Skeletal muscle tissue (tissue), 4 donors: Measurements from ENCODE around the gene GPR137B. TPM values are rescaled to one million over a fixed set of nuclear protein-coding genes. Genes with fewer than 3 reads are reported as not detected.

Experiments used
- H3K27ac ChIP-seq: one replicate; pipeline ENCODE4 v1.7.0; 2013; ENCODE audit warnings: mild to moderate bottlenecking, low read depth, low read length, inconsistent platforms
- H3K27me3 ChIP-seq, 3 donors: one replicate each; pipeline ENCODE4 v1.7.0; 2013; ENCODE audit warnings: low read length in 3 of 3; ENCODE audit not compliant: control insufficient read depth in 3 of 3, insufficient read depth in 3 of 3
- H3K36me3 ChIP-seq, 3 donors: one replicate each; pipeline ENCODE4 v1.7.0; 2013; ENCODE audit warnings: low read length in 3 of 3; ENCODE audit not compliant: control insufficient read depth in 3 of 3, insufficient read depth in 3 of 3
- H3K4me1 ChIP-seq, 3 donors: one replicate each; pipeline ENCODE4 v1.7.0; 2013; ENCODE audit warnings: low read length in 3 of 3, mild to moderate bottlenecking in 3 of 3; ENCODE audit not compliant: control insufficient read depth in 3 of 3, insufficient read depth in 3 of 3
- H3K4me3 ChIP-seq, 3 donors: one replicate each; pipeline ENCODE4 v1.7.0; 2013; ENCODE audit warnings: low read length in 3 of 3
- H3K9ac ChIP-seq, 3 donors: one replicate each; pipeline ENCODE4 v1.7.0; 2013; ENCODE audit warnings: low read length in 3 of 3, mild to moderate bottlenecking in 3 of 3, moderate library complexity in 2 of 3, low read depth in 1 of 3
- H3K9me3 ChIP-seq, 3 donors: one replicate each; pipeline ENCODE4 v1.7.0; 2013; ENCODE audit warnings: low read length in 3 of 3; ENCODE audit not compliant: control insufficient read depth in 3 of 3
- total RNA-seq: library from RNA; depleted of rRNA; stranded (reverse); fragments of >200 nt; gene quantifications from one replicate; pipeline ENCODE4 v1.2.3, GENCODE V29; 2014
- donor health status: Osteomylitis.

GPR137B gene
- total RNA-seq, 1 donor from 2014 or later: 8.9 TPM

DNA sequence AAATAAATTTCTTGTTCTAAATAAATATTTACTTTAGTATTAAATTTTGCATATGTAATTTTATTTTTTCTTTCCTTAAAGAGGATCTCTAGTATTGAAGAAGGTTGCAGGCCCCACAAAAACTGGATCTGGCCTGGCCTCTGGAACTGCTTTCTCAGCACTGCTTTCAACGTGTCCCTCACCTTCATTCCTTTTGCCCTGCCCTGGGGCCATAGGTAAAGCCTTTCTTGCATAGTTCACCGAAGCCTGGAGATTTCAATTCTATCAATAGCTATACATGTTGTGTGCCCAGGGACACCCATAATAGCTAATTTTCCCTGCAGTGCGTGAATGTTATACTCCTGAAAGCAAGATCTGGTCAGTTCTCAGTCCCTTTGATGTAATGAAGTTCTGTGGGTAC, 12.0 kb upstream of the GPR137B start:
- peaks cover 0 to 3% (median 2%) of the 10 kb centered on the region in 3 donors for H3K27me3 ChIP-seq
- no peak overlapping the region for H3K9ac ChIP-seq
- H3K4me1 ChIP-seq: no peaks in the 10 kb centered on the region
- no peak overlapping the region for H3K27ac ChIP-seq
- H3K4me3 ChIP-seq: no peak overlapping the region
- no peaks in the 10 kb centered on the region for H3K9me3 ChIP-seq
- H3K36me3 ChIP-seq: no peaks in the 10 kb centered on the region

DNA sequence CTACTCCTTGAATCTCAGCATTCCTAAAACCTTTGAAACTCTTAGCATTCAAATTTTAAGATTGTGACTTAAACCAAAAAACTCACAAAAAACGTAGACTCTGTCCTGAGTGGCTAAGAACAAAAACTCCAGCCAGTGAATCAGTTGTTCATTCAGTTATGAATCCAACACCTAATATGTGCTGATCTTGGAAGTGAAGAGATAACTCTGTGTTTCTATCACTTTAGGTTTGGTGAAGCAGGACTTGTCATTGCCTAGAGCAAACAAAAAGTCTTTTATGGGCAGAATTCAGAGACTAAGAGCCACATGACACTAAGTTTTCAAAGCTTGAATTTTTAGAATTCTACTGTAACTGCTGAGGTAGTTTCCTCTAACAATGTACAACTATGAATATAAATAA, 10.4 kb upstream of the GPR137B start:
- Histone ChIP-seq H3K9ac (no peak overlapping the region), H3K4me1 (no peaks in the 10 kb centered on the region), H3K27me3 (peaks cover 5 to 6% (median 5%) of the 10 kb centered on the region in 3 donors), H3K4me3 (no peak overlapping the region), H3K9me3 (no peaks in the 10 kb centered on the region), H3K27ac (no peak overlapping the region), H3K36me3 (no peaks in the 10 kb centered on the region)

DNA sequence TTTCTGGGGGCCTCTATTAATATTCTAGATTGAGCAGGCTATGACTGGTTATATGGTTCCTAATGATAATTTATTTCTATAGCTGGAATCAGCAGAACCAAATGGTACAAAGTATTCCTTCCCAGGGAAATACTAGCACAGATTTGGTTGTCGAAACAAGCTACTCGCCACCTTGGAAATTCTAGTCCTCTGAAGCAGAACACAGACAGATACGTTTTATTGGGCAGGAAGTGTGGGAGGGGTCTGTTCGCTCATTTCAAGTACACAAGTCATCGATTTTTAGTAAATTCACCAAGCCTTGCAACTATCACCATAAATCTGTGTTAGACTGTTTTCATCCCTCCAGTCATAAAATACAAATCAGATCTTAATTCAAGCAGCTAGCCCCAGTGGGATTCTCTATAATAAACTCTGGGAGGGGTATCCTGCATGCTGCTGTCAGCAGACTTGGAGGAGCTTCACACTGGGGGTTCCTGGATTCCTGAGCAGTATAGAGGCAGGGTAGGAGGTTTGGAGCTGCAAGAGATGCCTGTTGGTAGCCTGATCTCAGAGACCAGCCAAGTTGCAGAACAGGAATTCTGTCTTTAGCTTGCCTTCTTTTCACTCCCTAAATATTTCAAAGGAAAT, 9.8 kb upstream of the GPR137B start:
- Histone ChIP-seq H3K4me3 (no peak overlapping the region), H3K36me3 (no peaks in the 10 kb centered on the region), H3K9ac (no peak overlapping the region), H3K27me3 (peaks cover 5 to 6% (median 5%) of the 10 kb centered on the region in 3 donors), H3K9me3 (no peaks in the 10 kb centered on the region), H3K4me1 (no peaks in the 10 kb centered on the region), H3K27ac (no peak overlapping the region)

DNA sequence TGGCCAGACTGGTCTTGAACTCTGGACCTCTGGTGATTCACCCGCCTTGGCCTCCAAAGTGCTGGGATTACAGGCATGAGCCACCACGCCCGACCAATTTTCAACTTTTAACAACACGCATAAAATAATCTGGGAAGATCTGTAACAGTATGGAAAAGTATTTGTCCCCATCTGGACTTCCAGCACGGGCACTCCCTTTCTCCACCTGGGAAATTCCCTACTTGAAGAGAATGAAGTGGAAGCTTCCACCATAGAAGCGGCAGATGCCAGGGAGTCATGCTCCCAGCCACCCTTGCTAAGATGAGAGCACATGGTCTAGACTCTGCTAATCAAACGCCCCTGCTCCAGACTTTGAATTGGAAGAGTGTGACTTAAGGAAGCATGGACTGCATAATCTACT, 9.0 kb upstream of the GPR137B start:
- Histone ChIP-seq H3K9me3 (no peaks in the 10 kb centered on the region), H3K4me1 (no peaks in the 10 kb centered on the region), H3K27me3 (peaks cover 5 to 10% (median 6%) of the 10 kb centered on the region in 3 donors), H3K27ac (no peak overlapping the region), H3K9ac (no peak overlapping the region), H3K4me3 (no peak overlapping the region), H3K36me3 (no peaks in the 10 kb centered on the region)

DNA sequence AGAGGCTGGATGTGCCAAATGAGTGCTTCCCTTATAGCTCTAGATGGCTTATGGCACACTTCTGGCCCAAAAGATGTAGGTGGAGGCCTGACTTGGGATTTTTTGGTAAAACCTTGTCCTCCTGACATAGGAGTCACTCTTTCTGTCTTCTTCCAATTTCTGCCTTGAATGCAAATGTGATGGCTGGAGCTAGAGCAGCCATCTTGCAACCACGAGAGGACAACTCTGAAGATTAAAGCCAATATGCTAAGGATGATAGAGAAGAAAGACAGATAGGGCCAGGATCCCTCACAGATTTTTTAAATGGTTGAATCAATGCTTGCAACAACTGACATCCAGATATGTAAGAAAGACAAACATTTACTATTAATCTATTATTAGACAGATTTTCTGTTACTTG, 8.5 kb upstream of the GPR137B start:
- H3K27me3 ChIP-seq: peaks cover 5 to 10% (median 6%) of the 10 kb centered on the region in 3 donors
- H3K4me1 ChIP-seq: no peaks in the 10 kb centered on the region
- no peak overlapping the region for H3K9ac ChIP-seq
- H3K27ac ChIP-seq: no peak overlapping the region
- no peaks in the 10 kb centered on the region for H3K9me3 ChIP-seq
- H3K4me3 ChIP-seq: no peak overlapping the region
- H3K36me3 ChIP-seq: no peaks in the 10 kb centered on the region

DNA sequence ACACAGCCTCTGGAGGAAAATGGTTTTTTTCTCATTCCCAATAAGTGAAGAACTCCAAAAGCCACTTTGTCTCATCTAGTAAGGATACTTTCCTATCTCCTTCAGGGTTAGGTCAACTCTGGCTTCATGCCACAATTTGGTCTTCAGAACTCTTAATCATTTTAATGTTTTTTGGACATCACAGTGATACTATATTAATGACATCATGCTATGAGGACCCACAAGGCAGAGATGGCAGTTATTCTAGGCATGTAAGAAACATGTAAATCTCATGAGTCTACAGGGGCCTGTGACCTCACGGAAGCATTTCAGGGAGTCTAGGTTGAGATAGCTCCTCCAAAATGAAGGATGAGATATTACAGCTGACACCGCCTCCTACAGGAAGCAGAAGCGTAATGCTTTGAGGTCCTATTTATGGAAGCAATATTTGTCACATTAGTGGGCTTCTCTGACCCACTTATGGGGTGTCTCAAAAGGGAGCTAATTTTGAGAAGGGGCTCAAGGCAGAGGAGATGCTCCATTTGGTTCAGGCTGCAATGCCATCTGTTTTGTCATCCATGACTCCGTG, 5.0 kb upstream of the GPR137B start:
- no peak overlapping the region for H3K4me3 ChIP-seq
- H3K27me3 ChIP-seq: peaks cover 5 to 29% (median 23%) of the 10 kb centered on the region in 3 donors
- H3K36me3 ChIP-seq: no peaks in the 10 kb centered on the region
- no peak overlapping the region for H3K27ac ChIP-seq
- H3K9me3 ChIP-seq: no peaks in the 10 kb centered on the region
- H3K9ac ChIP-seq: no peak overlapping the region
- peaks cover 0 to 6% (median 0%) of the 10 kb centered on the region in 3 donors for H3K4me1 ChIP-seq

DNA sequence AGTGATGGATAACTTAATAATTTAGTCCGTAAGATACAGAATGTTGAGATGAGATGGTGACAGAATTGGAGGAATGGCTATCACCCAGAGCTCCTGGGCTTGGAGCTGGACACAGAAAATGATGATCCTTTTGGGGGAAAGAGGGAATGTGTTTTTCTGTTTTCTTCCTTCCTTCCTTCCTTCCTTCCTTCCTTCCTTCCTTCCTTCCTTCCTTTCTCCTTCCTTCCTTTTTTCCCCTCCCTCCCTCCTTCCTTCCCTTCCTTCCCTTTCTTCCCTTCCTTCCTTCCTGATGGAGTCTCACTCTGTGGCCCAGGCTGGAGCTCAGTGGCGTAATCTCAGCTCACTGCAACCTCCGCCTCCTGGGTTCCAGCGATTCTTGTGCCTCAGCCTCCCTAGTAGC, 2.8 kb upstream of the GPR137B start:
- H3K27ac ChIP-seq: no peak overlapping the region
- peaks cover 8 to 11% (median 9%) of the 10 kb centered on the region in 3 donors for H3K4me1 ChIP-seq
- H3K27me3 ChIP-seq: peaks cover 18 to 44% (median 34%) of the 10 kb centered on the region in 3 donors
- H3K9me3 ChIP-seq: no peaks in the 10 kb centered on the region
- H3K36me3 ChIP-seq: no peaks in the 10 kb centered on the region
- no peak overlapping the region for H3K4me3 ChIP-seq
- H3K9ac ChIP-seq: no peak overlapping the region

DNA sequence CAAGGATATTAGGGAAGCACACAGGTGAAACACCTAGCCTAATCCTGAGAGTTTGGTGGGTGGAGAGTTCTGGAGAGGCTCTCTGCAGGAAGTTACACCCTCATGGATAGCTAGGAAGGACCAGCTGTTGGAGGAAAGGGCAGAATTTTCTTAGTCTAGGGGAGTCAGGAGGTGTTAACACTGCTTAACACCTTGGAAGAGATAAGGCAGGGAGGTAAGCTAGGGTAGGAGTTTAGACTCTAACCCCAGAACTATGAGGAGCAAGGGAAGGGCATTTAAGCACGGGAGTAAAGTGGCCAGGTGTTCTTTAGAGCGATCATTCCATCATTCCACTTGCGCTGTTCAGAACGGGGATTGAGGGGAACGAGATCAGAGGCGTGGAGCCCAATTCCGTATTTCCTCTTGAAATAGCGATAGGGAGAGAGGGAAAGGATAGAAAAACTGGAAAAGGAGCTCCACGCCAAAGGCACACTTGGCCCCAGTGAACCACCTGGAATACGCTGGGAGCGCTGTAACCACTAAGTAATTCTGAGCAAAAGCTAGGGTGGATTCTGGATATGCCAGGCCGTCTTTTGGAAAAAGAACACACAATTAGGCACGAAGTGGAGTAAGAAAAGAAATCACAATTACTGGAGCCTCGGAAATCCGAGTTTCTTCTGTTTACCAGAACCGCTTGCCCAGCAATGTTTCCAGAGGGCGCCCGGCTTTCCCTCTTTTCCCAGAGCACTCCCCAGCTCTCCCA, 1.5 kb upstream of the GPR137B start:
- peak overlapping the region in 1 of 3 donors; percentile 50 for H3K9ac ChIP-seq

DNA sequence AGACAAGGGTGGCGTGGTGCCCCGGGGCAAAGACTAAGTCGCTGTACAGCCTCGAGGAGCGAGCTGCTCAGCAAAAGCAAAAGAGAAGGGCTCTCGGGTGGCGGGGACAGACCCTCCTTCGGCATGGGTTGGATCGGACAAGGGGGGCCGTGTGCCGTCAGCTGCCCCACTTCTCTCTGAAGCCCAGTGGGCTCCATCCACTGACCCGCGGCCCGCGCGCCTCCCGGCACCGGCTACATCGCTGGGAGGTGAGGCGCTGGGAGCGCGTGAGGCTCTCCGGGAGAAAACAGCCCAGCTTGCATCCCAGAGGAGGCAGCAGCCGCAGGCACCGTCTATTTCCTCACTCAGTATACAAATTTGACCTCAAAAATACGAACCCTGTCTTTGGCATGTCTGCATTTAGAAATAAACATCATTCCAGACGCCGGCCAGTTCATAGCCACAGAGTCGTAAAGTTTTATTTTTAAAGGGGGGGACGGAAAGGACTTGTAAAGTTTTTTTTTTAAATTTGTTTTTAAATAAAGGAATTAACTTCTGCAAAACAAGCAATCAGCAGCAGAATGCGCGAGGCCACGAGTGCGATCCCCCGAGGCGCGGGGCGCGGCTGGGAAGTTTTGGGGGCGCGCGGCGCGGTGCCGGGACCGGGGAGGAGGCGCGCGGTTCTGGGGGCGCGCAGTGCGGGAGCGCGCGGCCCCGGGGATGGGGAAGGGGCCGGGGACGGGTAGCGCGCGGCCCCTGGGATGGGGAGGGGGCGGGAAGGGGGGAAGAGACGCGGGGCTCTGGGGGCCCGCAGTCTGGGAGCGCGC, 689 bp upstream of the GPR137B start:
- H3K36me3 ChIP-seq: no peaks in the 10 kb centered on the region
- H3K4me1 ChIP-seq: peaks cover 8 to 11% (median 9%) of the 10 kb centered on the region in 3 donors
- no peak overlapping the region for H3K27ac ChIP-seq
- H3K9ac ChIP-seq: peak overlapping the region in 1 of 3 donors; percentile 50
- H3K27me3 ChIP-seq: peaks cover 18 to 46% (median 31%) of the 10 kb centered on the region in 3 donors
- H3K9me3 ChIP-seq: no peaks in the 10 kb centered on the region
- H3K4me3 ChIP-seq: peak overlapping the region; percentile 62 to 67 (median 66)

More for the DNA sequence above, 1.5 kb upstream of the GPR137B start:
- no peak overlapping the region for H3K27ac ChIP-seq
- H3K4me3 ChIP-seq: peak overlapping the region; percentile 62 to 67 (median 66)
- peaks cover 19 to 47% (median 27%) of the 10 kb centered on the region in 3 donors for H3K27me3 ChIP-seq
- H3K4me1 ChIP-seq: peaks cover 8 to 11% (median 9%) of the 10 kb centered on the region in 3 donors
- no peaks in the 10 kb centered on the region for H3K9me3 ChIP-seq
- H3K36me3 ChIP-seq: no peaks in the 10 kb centered on the region
